ENCODE results near the gene HOXB6.

HOXB6 gene

GRCh38 chr17:48599354-48599753, 5.4 kb downstream of the HOXB6 start:
- no peaks in the 10 kb centered on the region for H3K36me3 ChIP-seq (ENCODE audit: insufficient read depth, low read depth, low read length)
- H3K27me3 ChIP-seq (ENCODE audit: insufficient read depth, low read length) = peaks cover 100% of the 10 kb centered on the region
- H3K9me3 ChIP-seq (ENCODE audit: insufficient read depth, low read depth, low read length) = peaks cover 3% of the 10 kb centered on the region; the same call in 1 of the 2 replicates
- H3K4me1 ChIP-seq (ENCODE audit: insufficient read depth, low read length) = no peaks in the 10 kb centered on the region
- no peak overlapping the region for H3K4me3 ChIP-seq (ENCODE audit: low read length)
- no peak overlapping the region for H3K9ac ChIP-seq (ENCODE audit: low read depth, low read length)
- H3K27ac ChIP-seq (ENCODE audit: low read length) = no peak overlapping the region

DNA sequence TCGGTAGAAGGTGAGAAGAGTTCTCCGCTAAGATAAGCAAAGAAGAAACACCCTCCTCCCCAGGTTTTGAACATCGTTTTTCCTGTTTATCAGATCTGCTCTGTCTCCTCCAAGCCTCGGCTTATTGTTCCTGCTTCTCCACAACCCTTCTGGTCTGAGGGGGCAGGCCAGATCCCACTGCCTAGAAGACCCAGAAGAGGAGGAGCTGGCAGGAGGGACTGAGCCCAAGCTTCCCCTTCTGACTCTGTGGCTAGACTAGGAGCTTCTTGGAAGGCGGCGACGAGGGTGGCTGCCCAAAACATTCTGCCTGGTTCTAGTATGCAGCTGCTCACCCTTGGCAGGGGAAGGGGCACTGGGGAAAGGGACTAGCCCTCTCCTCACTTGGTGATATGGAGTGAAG, 6.0 kb downstream of the HOXB6 start:
- Histone ChIP-seq H3K27me3 (ENCODE audit: insufficient read depth, low read length) (peaks cover 100% of the 10 kb centered on the region), H3K4me3 (ENCODE audit: low read length) (no peak overlapping the region), H3K9ac (ENCODE audit: low read depth, low read length) (no peak overlapping the region), H3K9me3 (ENCODE audit: insufficient read depth, low read depth, low read length) (peaks cover 3% of the 10 kb centered on the region; the same call in 1 of the 2 replicates), H3K36me3 (ENCODE audit: insufficient read depth, low read depth, low read length) (no peaks in the 10 kb centered on the region), H3K27ac (ENCODE audit: low read length) (no peak overlapping the region), H3K4me1 (ENCODE audit: insufficient read depth, low read length) (peaks cover 4% of the 10 kb centered on the region; the same call in 1 of the 2 replicates)

GRCh38 chr17:48597778-48598631, 6.8 kb downstream of the HOXB6 start:
- H3K4me1 ChIP-seq (ENCODE audit: insufficient read depth, low read length) = peaks cover 4% of the 10 kb centered on the region; the same call in 1 of the 2 replicates
- H3K36me3 ChIP-seq (ENCODE audit: insufficient read depth, low read depth, low read length) = no peaks in the 10 kb centered on the region
- peaks cover 3% of the 10 kb centered on the region; the same call in 1 of the 2 replicates for H3K9me3 ChIP-seq (ENCODE audit: insufficient read depth, low read depth, low read length)
- peaks cover 100% of the 10 kb centered on the region for H3K27me3 ChIP-seq (ENCODE audit: insufficient read depth, low read length)
- H3K4me3 ChIP-seq (ENCODE audit: low read length) = no peak overlapping the region
- H3K27ac ChIP-seq (ENCODE audit: low read length) = no peak overlapping the region
- no peak overlapping the region for H3K9ac ChIP-seq (ENCODE audit: low read depth, low read length)

GRCh38 chr17:48597528-48597777, 7.3 kb downstream of the HOXB6 start:
- Histone ChIP-seq H3K4me3 (ENCODE audit: low read length) (no peak overlapping the region), H3K27me3 (ENCODE audit: insufficient read depth, low read length) (peaks cover 100% of the 10 kb centered on the region), H3K4me1 (ENCODE audit: insufficient read depth, low read length) (peaks cover 4% of the 10 kb centered on the region; the same call in 1 of the 2 replicates), H3K36me3 (ENCODE audit: insufficient read depth, low read depth, low read length) (no peaks in the 10 kb centered on the region), H3K9me3 (ENCODE audit: insufficient read depth, low read depth, low read length) (peaks cover 3% of the 10 kb centered on the region; the same call in 1 of the 2 replicates), H3K9ac (ENCODE audit: low read depth, low read length) (no peak overlapping the region), H3K27ac (ENCODE audit: low read length) (no peak overlapping the region)

GRCh38 chr17:48596735-48597527, 7.9 kb downstream of the HOXB6 start:
- Histone ChIP-seq H3K27me3 (ENCODE audit: insufficient read depth, low read length) (peaks cover 100% of the 10 kb centered on the region), H3K36me3 (ENCODE audit: insufficient read depth, low read depth, low read length) (no peaks in the 10 kb centered on the region), H3K4me1 (ENCODE audit: insufficient read depth, low read length) (peaks cover 4% of the 10 kb centered on the region; the same call in 1 of the 2 replicates), H3K9me3 (ENCODE audit: insufficient read depth, low read depth, low read length) (peaks cover 3% of the 10 kb centered on the region; the same call in 1 of the 2 replicates), H3K9ac (ENCODE audit: low read depth, low read length) (no peak overlapping the region), H3K27ac (ENCODE audit: low read length) (no peak overlapping the region), H3K4me3 (ENCODE audit: low read length) (no peak overlapping the region)

- no peaks in the 10 kb centered on the region for H3K36me3 ChIP-seq (ENCODE audit: insufficient read depth, low read depth, low read length)
- H3K9me3 ChIP-seq (ENCODE audit: insufficient read depth, low read depth, low read length) = peaks cover 3% of the 10 kb centered on the region; the same call in 1 of the 2 replicates
- no peak overlapping the region for H3K4me3 ChIP-seq (ENCODE audit: low read length)
- peaks cover 4% of the 10 kb centered on the region; the same call in 1 of the 2 replicates for H3K4me1 ChIP-seq (ENCODE audit: insufficient read depth, low read length)
- peaks cover 100% of the 10 kb centered on the region for H3K27me3 ChIP-seq (ENCODE audit: insufficient read depth, low read length)
- no peak overlapping the region for H3K9ac ChIP-seq (ENCODE audit: low read depth, low read length)
- H3K27ac ChIP-seq (ENCODE audit: low read length) = no peak overlapping the region
Measured at GRCh38 chr17:48596000-48596734, 8.6 kb downstream of the HOXB6 start.

DNA sequence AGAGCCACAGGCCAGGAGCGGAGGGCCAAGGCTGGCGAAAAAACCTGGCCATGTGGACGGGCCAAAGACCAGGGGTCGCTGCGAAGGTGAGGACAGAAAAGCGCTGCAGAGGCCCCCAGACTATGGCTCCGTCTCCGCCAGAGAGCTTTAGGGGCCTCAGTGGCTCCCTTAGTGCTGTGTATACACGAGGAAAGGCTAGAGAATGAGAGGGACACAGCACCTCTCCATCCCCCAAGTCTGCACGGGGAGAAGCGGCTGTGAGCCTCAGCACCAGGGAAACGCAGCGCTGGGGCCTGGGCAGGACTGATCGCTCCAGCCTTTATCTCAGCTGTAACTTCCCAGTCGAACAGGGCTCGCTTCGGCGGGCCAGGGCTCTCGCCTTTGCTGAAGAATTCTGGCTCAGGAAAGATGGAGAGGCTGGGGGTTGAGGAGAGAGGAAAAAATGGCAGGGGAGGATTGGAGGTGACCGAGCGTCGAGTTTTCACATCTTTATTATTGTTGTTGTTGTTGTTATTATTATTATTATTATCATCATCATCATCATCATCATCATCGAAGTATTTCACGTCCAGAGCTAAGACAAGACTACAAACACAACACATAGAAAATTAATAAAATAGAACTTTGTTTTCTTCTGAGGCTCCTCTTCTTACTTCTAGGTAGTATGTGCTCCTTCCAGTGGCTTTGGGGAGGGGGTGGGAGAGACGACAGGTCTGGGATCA, 9.3 kb downstream of the HOXB6 start:
- H3K9me3 ChIP-seq (ENCODE audit: insufficient read depth, low read depth, low read length) = peaks cover 3% of the 10 kb centered on the region; the same call in 1 of the 2 replicates
- H3K4me1 ChIP-seq (ENCODE audit: insufficient read depth, low read length) = peaks cover 4% of the 10 kb centered on the region; the same call in 1 of the 2 replicates
- no peak overlapping the region for H3K27ac ChIP-seq (ENCODE audit: low read length)
- peaks cover 100% of the 10 kb centered on the region for H3K27me3 ChIP-seq (ENCODE audit: insufficient read depth, low read length)
- no peak overlapping the region for H3K9ac ChIP-seq (ENCODE audit: low read depth, low read length)
- no peaks in the 10 kb centered on the region for H3K36me3 ChIP-seq (ENCODE audit: insufficient read depth, low read depth, low read length)
- H3K4me3 ChIP-seq (ENCODE audit: low read length) = no peak overlapping the region

DNA sequence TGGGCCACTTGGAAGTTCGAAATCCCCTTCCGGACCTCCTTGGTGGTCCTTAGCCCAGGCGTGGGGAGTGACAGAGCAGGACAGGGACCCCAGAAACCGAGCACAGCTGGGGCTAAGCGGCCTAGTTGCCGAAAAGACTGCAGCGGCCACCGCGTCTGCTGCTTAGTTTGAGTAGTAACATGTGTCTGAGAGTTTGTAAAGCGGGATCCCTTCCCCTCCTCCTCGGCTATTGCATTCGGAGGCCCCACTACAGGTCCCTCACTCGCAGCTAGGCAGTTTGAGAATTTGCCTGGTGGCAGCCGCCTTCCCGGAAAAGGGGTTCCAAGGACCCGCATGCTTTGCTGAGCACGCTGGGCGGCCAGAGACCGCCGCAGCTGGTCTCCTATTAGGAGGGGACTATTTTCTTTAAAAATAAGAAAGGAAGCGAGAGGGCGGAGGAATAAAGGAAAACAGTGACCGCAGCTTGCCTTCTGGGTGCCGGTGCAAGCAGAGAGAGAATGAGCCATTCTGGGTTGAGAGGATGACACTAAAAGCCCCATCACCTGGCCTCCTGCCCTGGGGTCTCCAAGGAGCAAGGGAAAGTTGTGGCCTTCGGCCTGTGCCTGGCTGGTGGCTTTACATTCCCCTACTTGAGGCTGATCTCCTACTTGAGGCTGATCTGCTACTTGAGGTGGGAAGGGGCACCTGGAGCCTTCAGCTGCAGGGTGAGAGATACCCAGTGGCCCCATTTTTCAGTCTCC, 10.1 kb downstream of the HOXB6 start:
- H3K9ac ChIP-seq (ENCODE audit: low read depth, low read length) = no peak overlapping the region
- H3K4me3 ChIP-seq (ENCODE audit: low read length) = no peak overlapping the region
- H3K27ac ChIP-seq (ENCODE audit: low read length) = no peak overlapping the region

DNA sequence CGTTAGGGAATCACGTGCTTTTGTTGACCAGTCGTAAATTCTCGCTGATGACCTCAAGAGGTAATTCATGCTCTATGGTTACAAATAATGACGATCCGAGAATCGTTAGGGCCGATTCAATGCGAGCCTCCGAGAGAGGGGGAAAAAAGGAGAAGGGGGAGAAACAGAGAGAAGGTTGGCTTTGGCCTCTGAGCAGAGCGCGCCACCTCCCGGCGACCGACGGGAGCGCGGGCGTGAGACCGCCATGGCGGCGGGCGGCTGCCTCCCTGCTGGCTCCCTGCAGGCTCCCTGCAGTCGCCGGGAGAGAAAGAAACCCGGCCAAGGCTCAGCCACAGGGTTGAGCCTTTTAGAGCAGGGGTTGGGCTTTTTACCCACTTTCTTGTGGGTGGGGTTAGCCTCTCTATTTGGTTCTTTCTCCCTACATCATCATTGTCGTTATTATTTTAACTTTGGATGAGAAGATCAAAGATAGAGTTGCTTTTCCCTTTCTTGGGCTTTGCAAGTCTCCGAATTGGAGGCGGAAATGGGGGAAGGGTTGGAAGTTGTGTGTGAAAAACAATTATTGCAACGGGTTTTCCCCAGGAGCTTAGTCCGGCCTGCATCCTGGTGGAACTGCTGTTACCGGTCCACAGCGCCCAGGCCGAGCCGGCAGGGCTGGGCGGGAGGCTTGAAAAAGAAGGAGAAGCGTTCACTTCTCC, 10.8 kb downstream of the HOXB6 start:
- Histone ChIP-seq H3K36me3 (ENCODE audit: insufficient read depth, low read depth, low read length) (no peaks in the 10 kb centered on the region), H3K27me3 (ENCODE audit: insufficient read depth, low read length) (peaks cover 100% of the 10 kb centered on the region), H3K27ac (ENCODE audit: low read length) (no peak overlapping the region), H3K9me3 (ENCODE audit: insufficient read depth, low read depth, low read length) (no peaks in the 10 kb centered on the region; the same call in 1 of the 2 replicates), H3K4me1 (ENCODE audit: insufficient read depth, low read length) (peaks cover 4% of the 10 kb centered on the region; the same call in 1 of the 2 replicates), H3K9ac (ENCODE audit: low read depth, low read length) (no peak overlapping the region), H3K4me3 (ENCODE audit: low read length) (0 out of 2 replicates have a peak overlapping the region, but pooled peaks have one; percentile 29)

More for the DNA sequence above, 10.1 kb downstream of the HOXB6 start:
- Histone ChIP-seq H3K27me3 (ENCODE audit: insufficient read depth, low read length) (peaks cover 100% of the 10 kb centered on the region), H3K36me3 (ENCODE audit: insufficient read depth, low read depth, low read length) (no peaks in the 10 kb centered on the region), H3K4me1 (ENCODE audit: insufficient read depth, low read length) (peaks cover 4% of the 10 kb centered on the region; the same call in 1 of the 2 replicates), H3K9me3 (ENCODE audit: insufficient read depth, low read depth, low read length) (peaks cover 3% of the 10 kb centered on the region; the same call in 1 of the 2 replicates)

All from iPS-20b (cell line).